D721Med (cell line): ENCODE results near the gene NUDCD2.

Source experiments
- DNase-seq: peaks from one replicate; pipeline ENCODE4 v3.0.0; 2011; ENCODE audit warnings: low spot score; ENCODE audit not compliant: insufficient read length
- FAIRE-seq: peaks from 2 replicates; lab custom pipeline; 2011; peaks lifted over from hg19 to GRCh38; lab: Jason Lieb, UNC
- TF ChIP-seq, protein P1 (sequence below): IDR thresholded peaks from 2 replicates; pipeline ENCODE4 v1.5.1; 2012; ENCODE audit warnings: mild to moderate bottlenecking, control low read depth; ENCODE audit not compliant: insufficient read depth; ENCODE audit errors: missing control alignments

The NUDCD2 gene

DNA sequence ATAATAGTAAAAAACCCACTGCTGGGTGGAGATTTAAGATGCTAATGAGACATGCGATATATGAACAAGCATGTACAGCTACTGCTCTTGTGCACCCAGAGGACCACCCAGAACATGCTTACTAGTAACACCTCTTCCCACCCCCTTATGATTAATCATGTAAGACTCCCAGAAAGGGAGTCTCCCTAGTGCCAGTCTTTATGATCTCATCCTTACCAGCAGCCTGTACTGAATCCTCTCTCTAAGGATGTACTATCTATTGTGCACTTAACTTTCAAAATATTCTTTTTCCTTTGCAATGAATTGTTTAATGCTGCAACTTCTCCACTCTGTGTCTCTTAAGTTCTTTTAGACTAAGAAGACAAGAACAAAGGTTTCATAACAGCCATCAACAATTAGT, 36.4 kb upstream of the NUDCD2 start:
- no peak for FAIRE-seq
- TF ChIP-seq, protein P1, sequence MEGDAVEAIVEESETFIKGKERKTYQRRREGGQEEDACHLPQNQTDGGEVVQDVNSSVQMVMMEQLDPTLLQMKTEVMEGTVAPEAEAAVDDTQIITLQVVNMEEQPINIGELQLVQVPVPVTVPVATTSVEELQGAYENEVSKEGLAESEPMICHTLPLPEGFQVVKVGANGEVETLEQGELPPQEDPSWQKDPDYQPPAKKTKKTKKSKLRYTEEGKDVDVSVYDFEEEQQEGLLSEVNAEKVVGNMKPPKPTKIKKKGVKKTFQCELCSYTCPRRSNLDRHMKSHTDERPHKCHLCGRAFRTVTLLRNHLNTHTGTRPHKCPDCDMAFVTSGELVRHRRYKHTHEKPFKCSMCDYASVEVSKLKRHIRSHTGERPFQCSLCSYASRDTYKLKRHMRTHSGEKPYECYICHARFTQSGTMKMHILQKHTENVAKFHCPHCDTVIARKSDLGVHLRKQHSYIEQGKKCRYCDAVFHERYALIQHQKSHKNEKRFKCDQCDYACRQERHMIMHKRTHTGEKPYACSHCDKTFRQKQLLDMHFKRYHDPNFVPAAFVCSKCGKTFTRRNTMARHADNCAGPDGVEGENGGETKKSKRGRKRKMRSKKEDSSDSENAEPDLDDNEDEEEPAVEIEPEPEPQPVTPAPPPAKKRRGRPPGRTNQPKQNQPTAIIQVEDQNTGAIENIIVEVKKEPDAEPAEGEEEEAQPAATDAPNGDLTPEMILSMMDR, result no peak

DNA sequence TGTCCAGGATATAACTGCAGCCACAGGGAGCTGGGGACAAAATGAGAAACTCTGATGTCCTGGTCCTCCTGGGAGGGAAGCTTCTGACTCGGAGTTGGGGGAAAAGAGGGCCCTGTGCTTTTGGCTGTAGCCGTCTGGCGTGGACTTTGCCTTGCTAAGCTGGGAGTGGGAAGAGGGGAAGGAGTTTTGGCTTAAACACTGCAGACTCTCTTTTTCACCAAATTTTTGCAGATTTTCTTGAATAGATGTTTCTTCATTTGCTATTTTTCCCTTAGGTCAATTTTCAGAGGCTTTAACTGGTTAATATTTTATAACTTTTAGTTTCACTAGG, 29.8 kb upstream of the NUDCD2 start:
- TF ChIP-seq, protein P1, result no peak
- DNase-seq (no peak), FAIRE-seq (no peak)

More for the DNA sequence above, 36.4 kb upstream of the NUDCD2 start:
- DNase-seq, result no peak

DNA sequence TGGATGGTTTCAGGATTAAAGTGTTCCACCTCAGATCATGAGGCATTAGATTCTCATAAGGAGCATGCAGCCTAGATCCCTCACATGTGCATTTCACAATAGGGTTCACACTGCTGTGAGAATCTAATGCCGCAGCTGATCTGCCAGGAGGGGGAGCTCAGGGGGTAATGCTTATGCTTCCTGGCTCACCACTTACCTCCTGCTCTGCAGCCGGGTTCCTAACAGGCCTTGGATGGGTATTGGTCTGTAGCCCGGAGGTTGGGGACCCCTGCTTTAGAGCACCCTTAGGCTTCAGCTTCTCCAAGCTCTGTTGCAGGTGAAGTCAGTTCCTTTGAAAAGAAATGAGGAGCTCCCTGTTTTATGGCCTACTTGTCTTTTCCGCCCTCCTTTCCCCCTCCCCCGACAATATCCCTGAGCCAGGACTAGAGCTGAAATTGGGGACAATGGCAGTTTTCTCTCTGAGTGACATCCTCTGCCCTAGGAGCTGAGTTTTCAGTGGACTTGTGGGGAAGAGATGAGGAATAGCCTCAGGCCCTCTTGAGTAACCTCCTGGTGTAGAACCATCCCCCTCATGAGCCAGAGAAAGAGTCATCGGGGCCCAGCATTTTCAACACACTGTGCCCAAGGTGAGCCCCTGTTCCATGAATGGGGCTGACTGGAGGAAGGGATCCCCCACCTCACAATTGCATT, 29.3 kb upstream of the NUDCD2 start:
- DNase-seq (no peak), FAIRE-seq (no peak)
- TF ChIP-seq, protein P1, result no peak

DNA sequence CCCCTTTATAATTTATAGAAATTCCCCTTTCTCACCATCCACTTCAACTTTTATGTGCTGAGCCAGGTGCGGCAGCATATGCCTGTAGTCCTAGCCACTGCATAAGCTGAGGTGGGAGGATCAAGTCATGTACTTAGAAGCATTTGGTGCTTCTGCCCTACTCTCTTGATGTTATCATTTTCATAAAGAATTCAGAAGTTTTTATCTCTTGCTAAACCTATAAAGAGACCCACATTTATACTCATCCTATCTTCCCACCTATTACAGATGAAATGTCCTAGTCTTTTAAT, 19.0 kb upstream of the NUDCD2 start:
- DNase-seq (no peak), FAIRE-seq (no peak)
- TF ChIP-seq, protein P1, result no peak

DNA sequence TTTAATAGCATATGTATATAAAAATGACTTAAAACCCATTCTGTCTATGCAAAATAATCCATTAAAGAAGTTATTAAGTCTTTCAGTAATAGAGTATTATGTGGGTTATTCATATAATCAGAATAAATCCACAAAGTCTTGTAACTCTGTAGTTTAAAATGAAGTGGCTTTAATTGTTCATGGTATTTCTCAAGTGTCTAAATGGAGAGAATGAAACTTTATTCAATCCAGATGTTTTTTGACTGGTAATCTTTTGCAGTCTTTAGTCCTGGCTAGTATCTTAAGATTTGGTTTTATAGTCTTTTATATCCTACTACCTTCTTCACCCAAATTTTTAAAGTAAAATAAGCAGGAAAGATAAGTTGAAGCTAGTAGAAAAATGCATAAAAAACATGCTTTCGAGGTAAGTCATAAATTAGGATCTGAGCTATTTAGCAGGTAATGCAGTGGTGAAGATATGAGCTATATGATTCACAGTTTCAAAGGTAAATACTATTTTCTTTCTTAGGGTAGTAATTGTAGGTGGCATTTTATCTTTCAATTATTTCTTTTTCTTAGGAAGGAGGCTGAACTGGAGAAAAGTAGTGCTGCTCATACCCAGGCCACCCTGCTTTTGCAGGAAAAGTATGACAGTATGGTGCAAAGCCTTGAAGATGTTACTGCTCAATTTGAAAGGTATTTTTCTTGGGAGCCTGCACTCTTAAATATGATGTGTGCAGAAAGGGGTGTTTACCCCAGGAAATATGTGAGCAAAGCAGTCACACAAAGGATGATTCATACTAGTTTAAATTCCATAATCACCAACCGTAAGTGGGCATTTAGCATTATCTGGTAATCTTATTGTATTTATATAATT, 18.5 kb upstream of the NUDCD2 start:
- FAIRE-seq (no peak), DNase-seq (no peak)
- TF ChIP-seq, protein P1, result no peak

DNA sequence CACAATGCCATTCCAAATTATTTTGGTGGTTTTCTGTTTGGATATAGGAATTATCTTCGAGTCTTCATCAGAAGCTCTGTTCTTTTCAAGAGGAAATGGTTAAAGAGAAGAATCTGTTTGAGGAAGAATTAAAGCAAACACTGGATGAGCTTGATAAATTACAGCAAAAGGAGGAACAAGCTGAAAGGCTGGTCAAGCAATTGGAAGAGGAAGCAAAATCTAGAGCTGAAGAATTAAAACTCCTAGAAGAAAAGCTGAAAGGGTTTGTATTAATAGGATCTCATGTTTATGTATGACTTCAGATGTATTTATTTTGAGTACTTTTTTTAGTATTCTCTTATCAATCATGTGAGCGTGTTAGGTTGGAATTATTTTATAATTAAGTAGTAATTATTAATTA, 15.5 kb upstream of the NUDCD2 start:
- FAIRE-seq (no peak), DNase-seq (no peak)

More for the DNA sequence above, 15.5 kb upstream of the NUDCD2 start:
- TF ChIP-seq, protein P1, result no peak
